ENCODE data around the gene KCNQ2.

The KCNQ2 gene

DNA sequence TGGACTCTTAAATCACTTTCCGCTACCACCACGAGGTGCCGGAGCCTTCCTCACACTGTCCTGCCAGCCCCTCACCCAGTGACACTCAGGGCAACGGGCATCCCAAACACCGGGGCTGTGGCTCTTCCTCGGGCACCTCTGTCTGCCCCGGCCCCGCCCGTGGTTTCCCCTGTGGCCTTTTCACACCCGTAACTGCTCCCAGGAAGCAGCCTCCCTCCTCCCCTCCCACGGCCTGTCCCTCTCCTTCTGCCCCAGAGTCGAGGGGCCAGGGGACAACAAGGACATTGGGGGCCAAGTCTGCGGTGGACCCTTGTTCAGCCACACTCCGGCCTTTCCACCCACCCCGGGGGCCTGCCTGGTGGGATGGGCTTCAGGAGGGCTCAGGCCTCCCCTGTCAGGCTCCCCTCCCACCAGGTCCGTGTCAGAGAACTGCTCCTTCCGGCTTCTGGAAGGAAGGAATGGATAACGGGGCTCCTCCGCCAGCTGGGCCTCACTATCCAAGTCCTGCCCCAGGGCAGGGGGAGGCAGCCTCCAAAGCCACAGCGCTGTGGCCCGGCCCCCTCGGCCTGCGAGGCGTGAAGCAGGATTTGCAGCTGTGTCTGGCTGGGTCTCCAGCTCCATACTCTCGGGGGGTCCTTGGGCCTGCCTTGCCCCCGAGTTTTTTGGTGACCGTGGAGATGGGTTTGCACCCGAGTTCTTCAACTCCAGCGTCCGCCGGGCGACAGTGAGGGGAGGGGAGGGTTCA is 56.6 kb downstream of the KCNQ2 start:
- DNase-seq, result no peak

DNA sequence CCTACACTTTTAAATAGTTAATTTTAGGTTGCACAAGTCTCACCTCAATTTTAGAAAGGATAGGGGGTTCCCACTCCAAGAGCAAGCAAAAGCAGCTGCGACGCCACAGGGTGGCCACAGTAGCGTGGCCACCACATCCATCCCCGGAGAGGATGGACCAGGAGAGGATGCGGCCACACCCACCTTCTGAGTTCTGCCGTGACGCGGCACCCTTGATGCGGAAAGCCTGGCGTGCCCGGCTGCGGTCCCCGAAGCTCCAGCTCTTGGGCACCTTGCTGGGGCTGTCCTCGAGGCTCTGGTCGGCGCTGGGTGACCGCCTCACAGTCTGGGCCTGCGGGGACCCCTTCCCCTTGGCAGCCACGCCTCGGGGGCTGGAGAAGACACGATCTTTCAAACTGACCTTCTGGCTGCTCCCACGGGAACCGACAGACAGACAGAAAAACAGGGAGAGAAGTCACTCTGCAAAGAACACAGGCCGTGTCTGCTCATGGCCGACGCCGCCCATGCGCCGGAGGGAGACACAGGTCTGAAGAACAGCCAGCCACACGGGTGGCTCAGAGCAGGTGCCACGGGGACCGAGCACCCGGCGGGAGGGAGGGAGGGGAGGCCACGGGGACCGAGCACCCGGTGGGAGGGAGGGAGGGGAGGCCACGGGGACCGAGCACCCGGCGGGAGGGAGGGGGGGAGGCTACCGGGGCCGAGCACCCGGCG is 57.6 kb downstream of the KCNQ2 start:
- no peak for DNase-seq

DNA sequence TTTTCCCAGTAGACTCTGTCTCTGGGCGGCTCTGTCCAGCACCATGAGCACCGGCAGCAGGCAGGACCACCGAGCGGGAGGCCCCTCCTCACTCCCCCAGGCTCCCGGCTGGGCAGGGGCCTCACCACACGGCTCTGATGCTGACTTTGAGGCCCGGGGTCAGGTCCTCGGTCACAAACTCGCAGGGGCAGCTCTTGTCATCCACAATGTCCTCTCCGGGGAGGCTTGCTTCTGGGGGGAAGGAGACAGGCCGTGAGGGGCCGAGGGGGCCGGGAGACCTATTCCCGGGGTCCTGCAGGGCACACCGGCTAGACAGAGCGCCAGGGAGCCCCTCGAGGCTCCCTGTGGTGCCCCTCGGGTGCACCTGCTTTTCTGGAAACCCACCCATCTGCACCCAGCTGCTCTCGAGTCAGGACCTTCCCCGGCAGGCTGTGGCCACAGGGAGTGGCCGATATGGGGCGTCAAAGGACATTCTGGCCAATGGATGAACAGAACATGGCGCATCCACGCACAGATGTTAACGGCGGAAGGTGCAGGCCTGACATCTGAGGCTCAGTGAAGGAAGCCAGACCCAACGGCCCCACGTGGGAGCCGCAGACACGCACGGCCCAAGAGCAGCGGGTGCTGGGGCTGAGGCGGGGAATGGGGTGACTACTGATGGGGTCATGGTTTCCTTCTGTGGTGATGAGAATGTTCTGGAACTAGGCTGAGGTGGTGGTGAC is 58.3 kb downstream of the KCNQ2 start:
- no peak for DNase-seq

DNA sequence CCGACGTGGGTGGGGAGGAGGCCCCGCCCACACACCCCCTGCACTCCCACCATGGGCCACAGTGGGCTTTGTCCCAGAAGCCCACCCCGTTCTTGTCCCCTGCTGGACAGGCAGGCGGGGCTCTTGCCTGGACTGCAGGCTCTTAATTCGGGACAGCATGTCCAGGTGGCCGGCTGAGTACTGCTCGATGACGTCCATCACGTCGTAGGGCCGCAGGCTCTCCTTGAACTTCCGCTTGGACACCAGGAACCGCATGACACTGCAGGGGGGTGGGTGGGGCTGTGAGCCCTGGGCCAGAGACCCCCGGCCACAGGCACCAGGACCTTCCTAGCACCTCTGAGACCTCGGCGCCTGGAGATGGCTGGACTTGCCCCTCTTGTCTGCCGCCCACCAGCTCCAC is 59.1 kb downstream of the KCNQ2 start:
- no peak for DNase-seq

DNA sequence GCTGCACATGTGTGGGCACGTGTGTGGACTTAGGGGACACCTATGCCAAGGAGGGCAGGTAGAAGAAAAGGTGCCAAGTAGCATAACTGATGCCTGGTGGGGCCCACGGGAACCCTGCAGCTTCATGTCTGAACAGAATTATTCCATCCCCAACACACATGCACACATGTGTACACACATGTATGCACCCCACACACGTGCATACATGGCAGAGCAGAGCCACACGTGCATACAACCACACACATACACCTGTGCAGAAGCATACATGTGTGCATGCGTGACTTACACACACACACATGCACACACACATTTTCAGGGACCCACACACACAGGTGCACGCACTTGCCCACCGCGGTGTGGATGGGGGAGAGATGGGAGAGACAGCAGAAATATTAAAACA is 59.6 kb downstream of the KCNQ2 start:
- no peak for DNase-seq

DNA sequence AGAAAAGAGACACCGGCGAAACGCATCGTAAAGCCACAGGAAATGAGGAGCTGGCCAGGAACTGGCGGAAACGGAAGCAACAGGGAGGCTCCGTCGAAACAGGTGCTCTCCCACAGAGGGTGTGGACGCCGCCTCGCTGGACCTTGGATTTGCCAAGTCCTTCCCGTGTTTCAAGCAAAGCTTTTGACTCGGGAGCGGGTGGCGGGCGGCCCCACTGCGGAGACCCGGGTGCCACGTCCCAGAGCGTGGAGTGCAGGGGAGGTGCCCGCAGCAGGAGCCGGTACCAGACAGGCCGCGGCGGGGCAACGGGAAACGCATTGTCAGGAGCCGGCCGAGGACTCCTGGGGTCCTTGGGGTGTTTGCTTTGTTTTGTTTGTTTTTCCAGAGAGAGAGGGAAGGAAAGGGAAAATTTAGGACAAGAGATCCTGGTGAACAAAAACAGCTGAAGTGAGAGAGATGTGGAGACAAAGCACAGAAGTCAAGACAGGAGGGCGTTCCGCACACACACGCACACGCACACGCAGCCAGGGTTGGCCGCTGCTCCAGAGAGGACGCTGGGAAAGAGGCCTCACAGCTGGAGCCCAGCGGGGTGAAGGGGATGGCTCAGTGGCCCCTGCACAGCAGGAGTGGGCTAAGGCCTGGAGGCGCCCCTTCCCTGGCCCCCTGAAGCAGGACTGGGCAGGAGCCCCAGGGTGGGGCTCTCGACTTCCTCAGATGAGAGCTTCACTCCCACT is 60.4 kb downstream of the KCNQ2 start:
- no peak for DNase-seq

DNA sequence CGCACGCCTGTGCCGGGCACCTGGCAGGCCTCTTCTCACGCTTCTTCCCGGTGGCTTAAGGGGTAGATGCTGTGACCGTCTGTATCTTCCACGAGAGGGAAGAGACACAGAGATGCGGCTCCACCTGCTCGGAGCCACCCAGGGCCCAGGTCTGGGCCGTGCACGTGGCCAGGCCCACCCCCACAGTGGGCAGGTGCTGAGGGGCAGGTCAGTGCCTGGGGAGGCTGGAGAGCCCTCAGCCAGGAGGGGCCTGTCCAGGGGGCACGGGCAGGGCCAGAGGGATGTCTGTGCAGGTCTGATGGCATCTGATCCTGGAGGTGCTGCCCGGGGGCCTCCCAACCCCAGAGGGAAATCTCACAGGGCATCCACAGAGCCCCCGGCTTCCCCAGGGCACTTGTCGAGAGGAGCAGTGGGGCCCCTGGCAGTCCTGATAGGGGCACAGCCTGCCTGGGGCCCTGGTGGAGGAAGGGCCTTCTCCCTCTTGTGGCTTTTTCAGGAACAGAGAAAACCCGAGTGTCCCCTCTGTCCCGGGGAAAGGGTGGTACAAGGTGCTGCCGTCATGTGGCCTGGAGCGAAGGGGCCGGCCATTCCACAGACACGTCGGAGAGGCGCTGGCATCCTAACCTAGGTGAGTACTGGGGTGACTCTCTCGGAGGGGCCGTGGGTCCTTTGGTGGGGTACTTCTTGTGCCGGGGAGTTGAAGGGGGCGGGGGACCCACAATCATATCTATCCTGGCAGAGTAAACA is 61.1 kb downstream of the KCNQ2 start:
- no peak for DNase-seq

DNA sequence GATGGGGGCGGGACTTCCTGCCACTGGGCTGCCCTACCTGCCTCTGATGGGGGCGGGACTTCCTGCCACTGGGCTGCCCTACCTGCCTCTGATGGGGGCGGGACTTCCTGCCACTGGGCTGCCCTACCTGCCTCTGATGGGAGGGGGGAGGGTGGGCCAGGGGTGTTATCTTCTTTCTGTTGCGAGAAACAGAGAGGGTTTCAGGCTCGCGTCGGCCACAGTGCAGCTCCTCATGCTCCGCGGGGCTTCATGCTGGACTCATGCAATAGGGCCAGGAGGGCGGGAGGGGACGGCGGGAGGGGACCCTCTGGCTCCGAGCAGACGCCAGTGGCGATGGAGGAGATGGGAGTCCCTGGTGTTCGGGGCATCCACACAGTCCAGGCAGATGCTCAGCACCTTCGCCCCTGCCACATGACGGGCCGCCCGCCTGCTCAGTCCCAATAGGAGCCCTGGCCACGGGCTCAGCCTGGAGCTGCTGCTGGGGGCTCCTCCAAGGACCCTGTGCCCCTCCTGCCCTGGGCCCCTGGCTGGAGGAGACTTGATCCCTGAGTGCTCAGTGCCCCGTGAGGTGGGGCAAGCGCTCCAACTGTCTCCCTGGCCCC is 62.5 kb downstream of the KCNQ2 start:
- DNase-seq, result no peak

DNA sequence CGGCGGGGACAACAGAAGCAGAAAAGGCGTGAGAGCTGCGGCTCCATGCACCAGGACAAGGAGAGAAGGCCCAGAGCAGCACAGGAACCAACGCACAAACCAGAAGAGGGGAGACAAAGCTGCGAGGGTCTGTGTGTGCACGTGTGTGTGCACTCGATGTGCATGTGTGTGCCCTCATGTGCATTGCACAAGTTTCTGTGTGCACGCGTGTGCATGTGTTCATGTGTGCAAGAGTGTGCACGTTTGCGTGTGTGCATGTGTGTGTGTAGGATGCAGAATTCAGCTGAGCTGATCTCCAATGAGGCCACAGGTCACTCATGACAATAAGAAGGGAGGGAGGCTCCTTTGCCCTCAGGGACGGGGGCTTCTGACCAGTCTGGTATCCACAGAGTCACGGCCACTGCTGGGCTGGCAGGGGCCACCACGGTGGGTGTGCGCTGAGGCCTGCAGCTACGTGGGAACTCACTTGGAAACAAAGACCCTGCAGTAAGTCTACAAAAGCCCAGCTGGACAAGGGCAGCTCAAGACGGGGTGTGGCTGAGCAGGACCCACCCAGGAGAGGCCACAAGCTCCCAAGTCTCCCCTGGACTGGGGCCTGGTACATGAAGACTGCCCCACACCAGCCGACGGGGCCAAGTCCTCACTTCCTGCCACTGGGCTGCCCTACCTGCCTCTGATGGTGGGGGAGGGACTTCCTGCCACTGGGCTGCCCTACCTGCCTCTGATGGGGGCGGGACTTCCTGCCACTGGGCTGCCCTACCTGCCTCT is 63.2 kb downstream of the KCNQ2 start:
- DNase-seq, result no peak

DNA sequence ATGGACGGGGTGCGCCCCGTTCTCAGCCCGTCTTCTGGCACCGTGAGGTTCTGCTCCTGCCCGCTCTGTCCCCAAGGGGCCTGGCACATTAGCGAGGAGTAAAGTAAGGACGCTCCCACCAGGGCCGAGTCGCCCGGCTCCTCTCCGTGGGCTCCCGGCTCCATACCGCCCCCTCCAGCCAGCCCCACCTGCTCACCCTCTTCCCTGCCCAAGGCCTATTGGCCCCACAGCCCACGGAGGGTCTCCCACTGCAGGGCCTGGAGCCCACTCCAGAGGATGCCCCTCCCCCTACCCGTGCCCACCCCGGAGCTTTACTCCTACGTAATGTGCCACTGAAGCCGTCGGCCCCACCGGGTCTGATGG is 63.8 kb downstream of the KCNQ2 start:
- no peak for DNase-seq

DNA sequence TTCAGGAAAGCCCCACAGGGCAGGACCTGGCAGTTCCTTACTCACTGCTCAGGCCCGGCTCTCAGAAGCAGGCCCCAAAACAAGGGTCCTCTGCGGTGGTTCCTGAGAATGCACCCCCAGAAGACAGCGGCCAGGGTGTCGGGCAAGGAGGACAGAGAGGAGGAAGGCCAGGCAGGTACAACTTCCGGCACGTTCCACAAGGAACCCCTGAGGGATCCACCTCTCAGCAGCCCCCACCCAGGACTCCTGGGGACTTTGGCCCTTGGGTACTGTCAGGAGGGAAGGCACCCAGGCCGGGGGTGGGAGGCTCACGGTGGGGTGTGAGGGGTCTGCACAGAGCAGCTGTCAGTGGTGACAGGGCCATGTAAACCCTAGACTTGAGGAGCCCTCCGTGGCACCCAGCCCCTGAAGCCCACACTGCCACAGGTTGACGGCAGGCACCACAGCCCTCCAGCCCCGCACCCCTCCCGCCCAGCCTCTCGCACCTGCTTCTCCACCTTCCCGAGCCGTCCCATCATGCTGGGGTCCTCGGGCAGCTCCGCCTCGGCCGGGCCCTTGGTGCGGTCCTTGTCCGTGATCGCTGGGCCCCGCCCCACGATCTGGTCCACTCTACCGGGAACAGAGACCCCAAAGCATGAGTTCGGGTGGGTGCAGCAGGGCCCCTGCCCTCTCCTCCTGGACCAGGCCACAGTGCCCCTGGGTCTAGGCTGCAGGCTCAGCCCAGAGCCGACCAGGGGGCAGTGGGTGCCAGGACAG is 64.3 kb downstream of the KCNQ2 start:
- DNase-seq, result no peak

DNA sequence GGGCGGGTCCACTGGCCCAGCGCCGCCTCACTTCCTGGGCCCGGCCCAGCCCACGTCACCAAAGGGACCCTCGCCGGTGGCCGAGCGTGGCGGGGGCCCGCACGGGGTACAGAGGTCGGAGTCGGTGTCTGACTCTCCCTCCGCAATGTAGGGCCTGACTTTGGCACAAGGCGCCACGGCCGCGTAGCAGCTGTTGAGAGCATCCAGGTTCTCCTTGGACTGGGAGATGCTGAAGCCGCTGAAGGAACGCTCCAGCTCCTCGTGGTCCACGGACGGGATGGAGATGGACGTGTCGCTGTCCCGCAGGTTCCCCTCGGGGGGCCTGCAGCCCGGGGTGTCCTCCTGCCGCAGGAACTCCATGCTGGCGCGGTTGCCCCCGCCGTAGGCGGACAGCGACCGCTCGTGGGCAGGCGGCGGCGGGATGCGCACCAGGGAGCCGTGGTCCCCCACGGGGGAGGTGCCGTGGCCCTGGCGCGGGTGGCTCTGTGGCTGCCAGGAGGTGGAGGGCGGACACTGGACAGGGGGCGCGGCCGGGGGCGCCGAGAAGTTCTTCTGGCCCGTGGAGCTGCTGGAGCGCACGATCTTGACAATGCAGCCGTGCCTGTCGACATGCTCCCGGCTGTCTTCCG is 65.7 kb downstream of the KCNQ2 start:
- DNase-seq, result no peak

DNA sequence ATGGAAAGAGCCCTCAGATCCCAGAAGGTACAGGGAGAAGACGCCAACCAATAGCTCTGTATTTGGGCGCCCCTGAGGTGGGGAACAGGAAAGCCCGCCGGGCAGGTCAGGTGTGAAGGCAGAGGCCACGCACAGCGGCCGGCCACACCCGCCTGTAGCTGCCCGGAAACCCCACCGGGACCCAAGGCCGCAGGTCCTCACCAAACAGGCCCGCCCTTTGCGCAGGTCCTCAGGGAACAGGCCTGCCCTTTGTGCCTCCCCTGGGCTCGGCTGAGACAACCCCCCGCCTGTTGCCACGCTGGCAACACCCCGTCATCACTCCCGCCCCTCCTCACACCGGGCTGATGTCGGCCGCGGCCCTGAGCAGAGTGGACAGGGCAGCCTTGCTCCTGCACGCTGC is 66.4 kb downstream of the KCNQ2 start:
- DNase-seq, result no peak

DNA sequence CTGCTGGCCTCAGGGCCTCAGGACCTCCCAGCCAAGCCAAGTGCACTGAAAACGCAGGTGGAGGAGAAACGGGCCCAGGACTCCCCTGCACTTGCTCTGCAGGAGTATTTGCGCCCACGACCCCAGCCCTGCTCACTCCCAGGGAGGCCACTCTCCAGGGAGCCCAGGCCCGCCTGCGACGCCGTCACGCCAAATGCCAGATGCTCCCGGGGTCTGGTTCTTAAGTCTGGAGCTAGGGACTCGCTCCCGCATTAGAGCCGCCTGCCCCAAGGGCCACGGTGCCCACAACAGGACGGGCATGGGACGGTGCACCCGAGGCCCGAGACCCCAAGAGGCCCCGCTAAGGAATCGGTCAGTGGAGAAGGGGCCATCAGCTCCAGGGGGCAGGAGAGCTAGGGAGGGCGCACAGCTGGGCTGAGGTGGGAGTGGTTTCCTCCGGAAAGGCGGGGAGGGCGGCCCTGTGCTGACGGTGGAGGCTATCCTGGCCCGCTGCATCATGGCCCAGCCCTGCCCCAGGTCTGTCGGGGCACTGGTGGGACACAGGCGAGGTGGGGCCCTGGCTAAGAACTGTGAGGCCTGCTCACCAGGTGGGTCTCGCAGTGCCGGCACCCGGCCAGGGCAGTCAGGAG is 67.2 kb downstream of the KCNQ2 start:
- no peak for DNase-seq

DNA sequence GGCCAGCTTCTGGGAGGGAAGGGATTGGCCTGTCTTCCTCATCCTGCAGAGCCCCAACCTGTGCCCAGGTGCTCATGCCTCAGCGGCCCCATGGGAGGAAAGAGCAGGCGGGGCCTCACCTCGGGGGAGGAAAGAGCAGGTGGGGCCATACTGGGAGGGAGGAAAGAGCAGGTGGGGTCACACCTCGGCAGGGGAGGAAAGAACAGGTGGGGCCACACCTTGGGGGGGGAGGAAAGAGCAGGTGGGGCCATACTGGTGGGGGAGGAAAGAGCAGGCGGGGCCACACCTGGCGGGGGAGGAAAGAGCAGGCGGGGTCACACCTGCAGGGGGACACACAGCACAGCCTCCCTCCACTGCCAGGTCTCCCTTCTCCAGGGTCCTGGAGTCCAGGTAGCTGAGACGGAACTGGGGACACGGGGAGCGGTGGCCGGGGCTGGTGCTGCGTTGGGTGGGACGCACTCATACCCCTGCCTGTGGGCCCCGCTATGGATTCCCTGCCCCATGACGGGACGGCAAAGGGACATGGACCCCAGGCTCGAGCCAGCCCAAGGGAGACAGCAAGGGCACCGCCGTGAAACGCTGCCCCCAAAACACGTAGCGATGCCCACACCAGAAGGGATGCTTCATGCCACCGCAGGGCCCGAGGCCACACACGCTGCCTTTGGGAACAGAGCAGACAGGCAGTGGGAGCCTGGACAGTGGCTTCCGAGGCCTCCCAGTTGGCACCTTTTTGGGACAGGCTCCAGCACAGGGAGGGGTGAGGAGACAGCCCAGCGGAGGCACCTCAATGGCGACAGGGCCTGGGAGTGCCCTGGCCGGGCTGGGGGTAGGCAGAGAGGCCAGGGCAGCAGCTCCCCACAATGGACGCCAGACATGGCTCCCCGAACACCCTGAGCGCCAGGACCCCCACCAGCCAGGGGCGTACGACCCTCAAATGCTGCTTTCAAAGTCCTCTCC is 68.0 kb downstream of the KCNQ2 start:
- no peak for DNase-seq

DNA sequence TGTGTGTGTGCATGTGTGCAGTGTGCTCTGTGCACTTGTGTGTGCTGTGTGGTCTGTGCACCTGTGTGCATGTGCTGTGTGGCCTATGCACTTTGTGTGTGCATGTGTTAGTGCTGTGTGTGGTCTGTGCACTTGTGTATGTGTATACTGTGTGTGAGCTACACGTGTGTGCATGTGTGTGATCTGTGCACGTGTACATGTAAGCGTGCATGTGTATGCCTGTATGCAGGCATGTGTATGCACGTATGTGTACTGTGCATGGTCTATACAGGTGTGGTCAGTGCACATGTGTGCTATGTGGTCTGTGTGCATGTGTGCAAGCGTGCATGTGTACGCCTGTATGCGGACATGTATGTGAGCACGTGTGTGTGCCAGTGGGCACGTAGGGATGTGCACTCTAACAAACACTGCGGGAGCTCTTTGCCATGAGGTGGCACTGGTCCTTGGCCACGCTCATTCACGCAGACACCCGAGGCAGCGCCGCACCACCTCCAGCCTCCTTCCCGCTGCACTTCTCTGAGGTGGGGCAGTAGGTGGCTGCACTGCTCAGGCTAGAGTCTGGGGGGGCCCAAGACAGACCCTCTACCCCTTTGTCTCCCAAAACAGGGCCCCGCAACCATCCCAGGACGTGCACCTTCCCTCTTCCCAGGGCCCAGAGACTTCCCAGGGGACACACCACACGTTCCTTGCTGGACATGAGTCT is 68.9 kb downstream of the KCNQ2 start:
- DNase-seq, result no peak

DNA sequence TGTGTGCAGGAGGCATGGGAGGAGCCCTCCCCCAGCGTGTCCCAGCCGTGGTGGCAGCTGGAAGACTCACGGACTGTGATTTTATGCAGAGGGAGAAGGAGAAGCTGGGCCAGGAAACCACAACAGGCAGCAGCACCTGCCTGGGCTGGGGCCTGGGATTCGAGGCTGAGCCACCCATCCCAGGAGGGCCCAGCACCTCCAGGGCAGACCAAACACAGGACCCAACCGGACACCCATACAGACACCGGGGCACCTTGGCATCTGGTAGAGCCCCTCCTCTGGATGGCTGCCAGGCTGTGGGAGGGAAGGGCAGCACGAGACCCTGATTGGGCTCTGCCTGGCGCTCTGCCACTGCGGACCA is 69.6 kb downstream of the KCNQ2 start:
- no peak for DNase-seq

All from activated CD4-positive, CD25-positive, alpha-beta regulatory T cell (primary cell).